HEK293 (cell line): ENCODE results near the gene SRMS.

Source experiments
- CTCF ChIA-PET: fragments of 350-600 bp; formaldehyde crosslinking; extraction: SDS; loops from one replicate; lab custom pipeline; 2021; ENCODE audit warnings: antibody characterized with exemption; lab: Yijun Ruan, JAX
- POLR2A ChIA-PET: fragments of 300-600 bp; formaldehyde crosslinking; extraction: SDS; loops from one replicate; lab custom pipeline; 2020; ENCODE audit warnings: antibody characterized with exemption, inconsistent platforms; lab: Yijun Ruan, JAX
- H3K27ac ChIP-seq: fragments of 200-500 bp; sonication (Bioruptor generic); 2 replicates; pipeline ENCODE4 v1.5.1; 2014; ENCODE audit warnings: low read depth, low read length, control low read depth, inconsistent platforms; ENCODE audit errors: extremely low read depth
- H3K36me3 ChIP-seq, 2 experiments: fragments of 200-500 bp in 1 of 2; sonication (Bioruptor generic) in 1 of 2; 1 replicate in 1 of 2; 2 replicates in 1 of 2; pipeline ENCODE4 v1.5.1; 2014 to 2017; ENCODE audit warnings: inconsistent platforms in 2 of 2, low read length in 2 of 2; ENCODE audit not compliant: control insufficient read depth in 2 of 2, insufficient read depth in 1 of 2
- H3K4me1 ChIP-seq: fragments of 200-500 bp; sonication (Bioruptor generic); 2 replicates; pipeline ENCODE4 v1.5.1; 2014; ENCODE audit warnings: mild to moderate bottlenecking, low read length, inconsistent platforms; ENCODE audit not compliant: control insufficient read depth, insufficient read depth
- H3K4me3 ChIP-seq: 2 replicates; pipeline ENCODE4 v1.5.1; 2011; ENCODE audit warnings: low read depth, mild to moderate bottlenecking, control low read depth, low read length, moderate library complexity
- H3K9me3 ChIP-seq: fragments of 200-500 bp; sonication (Bioruptor generic); 2 replicates; pipeline ENCODE4 v1.5.1; 2014; ENCODE audit warnings: low read depth, low read length, inconsistent platforms; ENCODE audit not compliant: control insufficient read depth, insufficient read depth
- FEZF1 ChIP-seq: fragments of 450-650 bp; formaldehyde crosslinking; IDR thresholded peaks from 2 replicates; pipeline ENCODE4 v1.5.1; 2016; ENCODE audit warnings: missing biosample characterization, missing genetic modification characterization
- KLF1 ChIP-seq: fragments of 450-650 bp; formaldehyde crosslinking; IDR thresholded peaks from 2 replicates; pipeline ENCODE4 v1.5.1; 2016; ENCODE audit warnings: missing biosample characterization, missing genetic modification characterization
- KLF16 ChIP-seq: fragments of 450-650 bp; formaldehyde crosslinking; IDR thresholded peaks from 2 replicates; pipeline ENCODE4 v1.5.1; 2017; ENCODE audit warnings: missing biosample characterization, missing genetic modification characterization
- KLF8 ChIP-seq: fragments of 450-650 bp; formaldehyde crosslinking; IDR thresholded peaks from 2 replicates; pipeline ENCODE4 v1.5.1; 2016; ENCODE audit warnings: missing biosample characterization, missing genetic modification characterization
- KLF9 ChIP-seq: fragments of 450-650 bp; formaldehyde crosslinking; IDR thresholded peaks from 2 replicates; pipeline ENCODE4 v1.5.1; 2016; ENCODE audit warnings: missing biosample characterization, missing genetic modification characterization, low read depth
- MZF1 ChIP-seq: fragments of 450-650 bp; formaldehyde crosslinking; IDR thresholded peaks from 2 replicates; pipeline ENCODE4 v1.5.1; 2017; ENCODE audit warnings: missing biosample characterization, missing genetic modification characterization, borderline replicate concordance
- PRDM1 ChIP-seq: fragments of 450-650 bp; formaldehyde crosslinking; IDR thresholded peaks from 2 replicates; pipeline ENCODE4; 2016; ENCODE audit warnings: missing biosample characterization, missing genetic modification characterization
- REPIN1 ChIP-seq: fragments of 450-650 bp; formaldehyde crosslinking; IDR thresholded peaks from 2 replicates; pipeline ENCODE4 v1.5.1; 2017; ENCODE audit warnings: missing biosample characterization, missing genetic modification characterization, low read depth
- SCRT1 ChIP-seq: fragments of 450-650 bp; formaldehyde crosslinking; IDR thresholded peaks from 2 replicates; pipeline ENCODE4 v1.5.1; 2016; ENCODE audit warnings: missing biosample characterization, missing genetic modification characterization, borderline replicate concordance
- SP2 ChIP-seq: fragments of 450-650 bp; formaldehyde crosslinking; IDR thresholded peaks from 2 replicates; pipeline ENCODE4 v1.5.1; 2016; ENCODE audit warnings: missing biosample characterization, missing genetic modification characterization
- SP3 ChIP-seq: fragments of 450-650 bp; formaldehyde crosslinking; IDR thresholded peaks from 2 replicates; pipeline ENCODE4 v1.5.1; 2016; ENCODE audit warnings: missing biosample characterization, missing genetic modification characterization
- ZBTB17 ChIP-seq: fragments of 450-650 bp; formaldehyde crosslinking; IDR thresholded peaks from 2 replicates; pipeline ENCODE4 v1.5.1; 2016; ENCODE audit warnings: missing biosample characterization, missing genetic modification characterization
- ZEB2 ChIP-seq: fragments of 450-650 bp; formaldehyde crosslinking; IDR thresholded peaks from 2 replicates; pipeline ENCODE4 v1.5.1; 2016; ENCODE audit warnings: missing biosample characterization, missing genetic modification characterization
- ZFP37 ChIP-seq: fragments of 450-650 bp; formaldehyde crosslinking; IDR thresholded peaks from 2 replicates; pipeline ENCODE4 v1.5.1; 2016; ENCODE audit warnings: missing biosample characterization, missing genetic modification characterization
- ZNF302 ChIP-seq: fragments of 450-650 bp; formaldehyde crosslinking; IDR thresholded peaks from 2 replicates; pipeline ENCODE4 v1.5.1; 2016; ENCODE audit warnings: missing biosample characterization, missing genetic modification characterization, low read depth
- ZNF341 ChIP-seq: fragments of 450-650 bp; formaldehyde crosslinking; IDR thresholded peaks from 2 replicates; pipeline ENCODE4; 2016; ENCODE audit warnings: low read depth, missing biosample characterization, missing genetic modification characterization
- ZNF416 ChIP-seq: fragments of 450-650 bp; formaldehyde crosslinking; IDR thresholded peaks from 2 replicates; pipeline ENCODE4 v1.5.1; 2016; ENCODE audit warnings: missing biosample characterization, missing genetic modification characterization
- ZNF433 ChIP-seq: fragments of 450-650 bp; formaldehyde crosslinking; IDR thresholded peaks from 2 replicates; pipeline ENCODE4 v1.5.1; 2016; ENCODE audit warnings: missing biosample characterization, missing genetic modification characterization, low read depth
- ZNF530 ChIP-seq: fragments of 450-650 bp; formaldehyde crosslinking; IDR thresholded peaks from 2 replicates; pipeline ENCODE4 v1.5.1; 2016; ENCODE audit warnings: low read depth, missing biosample characterization, missing genetic modification characterization
- ZNF571 ChIP-seq: fragments of 450-650 bp; formaldehyde crosslinking; IDR thresholded peaks from 2 replicates; pipeline ENCODE4 v1.5.0; 2017; ENCODE audit warnings: missing biosample characterization, missing genetic modification characterization
- ZNF843 ChIP-seq: fragments of 450-650 bp; formaldehyde crosslinking; IDR thresholded peaks from 2 replicates; pipeline ENCODE4 v1.5.1; 2016; ENCODE audit warnings: missing biosample characterization, missing genetic modification characterization
- TF ChIP-seq, protein P1 (sequence below): fragments of 450-650 bp; formaldehyde crosslinking; IDR thresholded peaks from 2 replicates; pipeline ENCODE4 v1.5.1; 2016; ENCODE audit warnings: missing biosample characterization, missing genetic modification characterization
- TF ChIP-seq, protein P2 (sequence below): fragments of 450-650 bp; formaldehyde crosslinking; IDR thresholded peaks from 2 replicates; pipeline ENCODE4 v1.5.1; 2016; ENCODE audit warnings: missing biosample characterization, missing genetic modification characterization
- TF ChIP-seq, protein P3 (sequence below): fragments of 450-650 bp; formaldehyde crosslinking; IDR thresholded peaks from 2 replicates; pipeline ENCODE4 v1.5.1; 2017; ENCODE audit warnings: missing biosample characterization, missing genetic modification characterization

Gene SRMS

DNA sequence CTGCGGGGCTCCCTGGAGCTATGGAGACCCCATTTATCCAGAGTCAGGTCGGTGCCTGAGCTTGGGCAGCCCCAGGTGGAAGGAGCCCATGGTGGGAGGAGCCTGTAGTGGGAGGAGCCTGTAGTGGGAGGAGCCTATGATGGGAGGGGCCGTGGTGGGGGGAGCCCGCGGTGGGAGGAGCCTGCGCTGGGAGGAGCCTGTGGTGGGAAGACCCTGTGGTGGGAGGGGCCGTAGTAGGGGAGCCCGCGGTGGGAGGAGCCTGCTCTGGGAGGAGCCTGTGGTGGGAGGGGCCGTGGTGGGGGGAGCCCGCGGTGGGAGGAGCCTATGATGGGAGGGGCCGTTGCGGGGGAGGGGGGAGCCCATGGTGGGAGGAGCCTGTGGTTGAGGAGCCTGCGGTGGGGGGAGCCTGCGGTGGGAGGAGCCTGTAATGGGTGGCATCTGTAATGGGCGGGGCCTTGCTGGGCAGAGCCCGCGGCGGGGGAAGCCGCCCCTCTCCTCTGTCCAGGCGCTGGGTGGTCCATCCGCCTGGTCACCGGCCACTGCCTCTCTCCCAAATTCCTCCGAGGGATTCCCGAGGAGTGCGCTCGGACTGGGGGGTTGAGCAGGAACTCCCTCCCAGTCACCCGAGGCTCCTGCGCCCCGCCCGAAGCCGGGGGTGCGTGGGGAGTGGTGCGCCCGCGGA, 5.8 kb upstream of the SRMS start:
- Histone ChIP-seq H3K36me3 (no peaks in the 10 kb centered on the region), H3K4me3 (peak overlapping the region; percentile 27), H3K27ac (no peak overlapping the region; the same call in 1 of the 2 replicates), H3K9me3 (no peaks in the 10 kb centered on the region), H3K4me1 (0 out of 2 replicates have a peak, but pooled peaks cover 2% of the 10 kb centered on the region)
- TF ChIP-seq PRDM1 (tag by site-specific recombination) (no peak), FEZF1 (tag by site-specific recombination) (no peak), ZBTB17 (tag by site-specific recombination) (no peak), ZNF571 (tag by site-specific recombination) (no peak), KLF8 (peak; percentile 85), ZNF530 (tag by site-specific recombination) (no peak), ZFP37 (tag by site-specific recombination) (no peak), KLF9 (tag by site-specific recombination) (peak; percentile 44; the same call in 1 of the 2 replicates), SCRT1 (tag by site-specific recombination) (no peak), MZF1 (no peak), REPIN1 (tag by site-specific recombination) (no peak), ZNF341 (tag by site-specific recombination) (peak; percentile 43; the same call in 1 of the 2 replicates), ZNF433 (tag by site-specific recombination) (no peak), SP2 (peak; percentile 65), KLF16 (tag by site-specific recombination) (no peak), ZNF843 (tag by site-specific recombination) (no peak), ZNF416 (tag by site-specific recombination) (no peak), ZEB2 (tag by site-specific recombination) (0 out of 2 replicates have a peak, but pooled peaks have one; percentile 3), SP3 (tag by site-specific recombination) (peak; percentile 93), ZNF302 (tag by site-specific recombination) (no peak), KLF1 (tag by site-specific recombination) (peak; percentile 36)
- TF ChIP-seq, protein P1, sequence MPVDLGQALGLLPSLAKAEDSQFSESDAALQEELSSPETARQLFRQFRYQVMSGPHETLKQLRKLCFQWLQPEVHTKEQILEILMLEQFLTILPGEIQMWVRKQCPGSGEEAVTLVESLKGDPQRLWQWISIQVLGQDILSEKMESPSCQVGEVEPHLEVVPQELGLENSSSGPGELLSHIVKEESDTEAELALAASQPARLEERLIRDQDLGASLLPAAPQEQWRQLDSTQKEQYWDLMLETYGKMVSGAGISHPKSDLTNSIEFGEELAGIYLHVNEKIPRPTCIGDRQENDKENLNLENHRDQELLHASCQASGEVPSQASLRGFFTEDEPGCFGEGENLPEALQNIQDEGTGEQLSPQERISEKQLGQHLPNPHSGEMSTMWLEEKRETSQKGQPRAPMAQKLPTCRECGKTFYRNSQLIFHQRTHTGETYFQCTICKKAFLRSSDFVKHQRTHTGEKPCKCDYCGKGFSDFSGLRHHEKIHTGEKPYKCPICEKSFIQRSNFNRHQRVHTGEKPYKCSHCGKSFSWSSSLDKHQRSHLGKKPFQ = 0 out of 2 replicates have a peak, but pooled peaks have one; percentile 39
- TF ChIP-seq, protein P2, sequence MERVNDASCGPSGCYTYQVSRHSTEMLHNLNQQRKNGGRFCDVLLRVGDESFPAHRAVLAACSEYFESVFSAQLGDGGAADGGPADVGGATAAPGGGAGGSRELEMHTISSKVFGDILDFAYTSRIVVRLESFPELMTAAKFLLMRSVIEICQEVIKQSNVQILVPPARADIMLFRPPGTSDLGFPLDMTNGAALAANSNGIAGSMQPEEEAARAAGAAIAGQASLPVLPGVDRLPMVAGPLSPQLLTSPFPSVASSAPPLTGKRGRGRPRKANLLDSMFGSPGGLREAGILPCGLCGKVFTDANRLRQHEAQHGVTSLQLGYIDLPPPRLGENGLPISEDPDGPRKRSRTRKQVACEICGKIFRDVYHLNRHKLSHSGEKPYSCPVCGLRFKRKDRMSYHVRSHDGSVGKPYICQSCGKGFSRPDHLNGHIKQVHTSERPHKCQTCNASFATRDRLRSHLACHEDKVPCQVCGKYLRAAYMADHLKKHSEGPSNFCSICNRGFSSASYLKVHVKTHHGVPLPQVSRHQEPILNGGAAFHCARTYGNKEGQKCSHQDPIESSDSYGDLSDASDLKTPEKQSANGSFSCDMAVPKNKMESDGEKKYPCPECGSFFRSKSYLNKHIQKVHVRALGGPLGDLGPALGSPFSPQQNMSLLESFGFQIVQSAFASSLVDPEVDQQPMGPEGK (tag by site-specific recombination) = peak; percentile 37
- TF ChIP-seq, protein P3, sequence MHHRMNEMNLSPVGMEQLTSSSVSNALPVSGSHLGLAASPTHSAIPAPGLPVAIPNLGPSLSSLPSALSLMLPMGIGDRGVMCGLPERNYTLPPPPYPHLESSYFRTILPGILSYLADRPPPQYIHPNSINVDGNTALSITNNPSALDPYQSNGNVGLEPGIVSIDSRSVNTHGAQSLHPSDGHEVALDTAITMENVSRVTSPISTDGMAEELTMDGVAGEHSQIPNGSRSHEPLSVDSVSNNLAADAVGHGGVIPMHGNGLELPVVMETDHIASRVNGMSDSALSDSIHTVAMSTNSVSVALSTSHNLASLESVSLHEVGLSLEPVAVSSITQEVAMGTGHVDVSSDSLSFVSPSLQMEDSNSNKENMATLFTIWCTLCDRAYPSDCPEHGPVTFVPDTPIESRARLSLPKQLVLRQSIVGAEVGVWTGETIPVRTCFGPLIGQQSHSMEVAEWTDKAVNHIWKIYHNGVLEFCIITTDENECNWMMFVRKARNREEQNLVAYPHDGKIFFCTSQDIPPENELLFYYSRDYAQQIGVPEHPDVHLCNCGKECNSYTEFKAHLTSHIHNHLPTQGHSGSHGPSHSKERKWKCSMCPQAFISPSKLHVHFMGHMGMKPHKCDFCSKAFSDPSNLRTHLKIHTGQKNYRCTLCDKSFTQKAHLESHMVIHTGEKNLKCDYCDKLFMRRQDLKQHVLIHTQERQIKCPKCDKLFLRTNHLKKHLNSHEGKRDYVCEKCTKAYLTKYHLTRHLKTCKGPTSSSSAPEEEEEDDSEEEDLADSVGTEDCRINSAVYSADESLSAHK (tag by site-specific recombination) = no peak
- CTCF ChIA-PET = no interaction called here
- POLR2A ChIA-PET = interaction anchor here (0.8 to 1.2 kb wide), 4 partner anchors 16 to 105 kb away, joined by 3 to 5 read pairs (median 4); partner anchors contain the start of genes HELZ2, PTK6 and RTEL1
